T-helper 1 cell treated with Interleukin-12 subunit alpha and Interleukin-12 subunit beta and Interleukin-4 antibody, amounts not matched to agents 30 μg/mL and 1 μg/mL, for 36 hours (primary cell): ENCODE data around the gene AMIGO3.
"Not testable (repeated sequence)": the region's sequence is repeated elsewhere in the genome, so short reads cannot be mapped to it uniquely, and the experiment has no call there.

Experiments
- H3K27ac Mint-ChIP-seq: one replicate; pipeline ENCODE4 v1.8.0; 2021; ENCODE audit warnings: mild to moderate bottlenecking, mixed read lengths
- H3K27me3 Mint-ChIP-seq: one replicate; pipeline ENCODE4 v1.8.0; 2021; ENCODE audit warnings: low read depth, mixed read lengths
- H3K36me3 Mint-ChIP-seq: one replicate; pipeline ENCODE4 v1.8.0; 2021; ENCODE audit warnings: low read depth, mixed read lengths
- H3K4me1 Mint-ChIP-seq: one replicate; pipeline ENCODE4 v1.8.0; 2021; ENCODE audit warnings: low read depth, mixed read lengths
- H3K4me3 Mint-ChIP-seq: one replicate; pipeline ENCODE4 v1.8.0; 2021; ENCODE audit warnings: mild to moderate bottlenecking, moderate library complexity, mixed read lengths
- H3K9me3 Mint-ChIP-seq: one replicate; pipeline ENCODE4 v1.8.0; 2021; ENCODE audit warnings: mixed read lengths

Gene AMIGO3

DNA sequence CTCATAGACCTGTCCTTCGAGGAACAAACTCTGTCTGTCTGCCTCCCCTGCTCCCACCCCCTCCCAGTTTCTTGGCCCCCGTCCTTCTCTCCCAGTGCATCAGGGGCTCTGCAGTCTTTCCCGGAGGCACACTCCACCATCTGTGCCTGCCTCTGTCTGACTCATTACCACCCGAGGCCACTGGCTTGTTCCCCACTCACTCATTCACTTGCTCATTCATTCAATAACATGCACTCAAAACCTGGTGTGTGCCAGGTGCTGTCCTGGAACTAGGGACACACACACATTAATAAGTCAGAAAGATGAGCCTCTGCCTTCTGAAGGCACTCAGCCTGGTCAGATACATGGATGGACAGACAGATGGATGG is 12.4 kb downstream of the AMIGO3 start:
- Mint-ChIP-seq H3K27ac (no peak overlapping the region), H3K27me3 (no peaks in the 10 kb centered on the region), H3K9me3 (no peaks in the 10 kb centered on the region), H3K4me1 (peaks cover 2% of the 10 kb centered on the region), H3K4me3 (no peak overlapping the region), H3K36me3 (peaks cover 3% of the 10 kb centered on the region)

DNA sequence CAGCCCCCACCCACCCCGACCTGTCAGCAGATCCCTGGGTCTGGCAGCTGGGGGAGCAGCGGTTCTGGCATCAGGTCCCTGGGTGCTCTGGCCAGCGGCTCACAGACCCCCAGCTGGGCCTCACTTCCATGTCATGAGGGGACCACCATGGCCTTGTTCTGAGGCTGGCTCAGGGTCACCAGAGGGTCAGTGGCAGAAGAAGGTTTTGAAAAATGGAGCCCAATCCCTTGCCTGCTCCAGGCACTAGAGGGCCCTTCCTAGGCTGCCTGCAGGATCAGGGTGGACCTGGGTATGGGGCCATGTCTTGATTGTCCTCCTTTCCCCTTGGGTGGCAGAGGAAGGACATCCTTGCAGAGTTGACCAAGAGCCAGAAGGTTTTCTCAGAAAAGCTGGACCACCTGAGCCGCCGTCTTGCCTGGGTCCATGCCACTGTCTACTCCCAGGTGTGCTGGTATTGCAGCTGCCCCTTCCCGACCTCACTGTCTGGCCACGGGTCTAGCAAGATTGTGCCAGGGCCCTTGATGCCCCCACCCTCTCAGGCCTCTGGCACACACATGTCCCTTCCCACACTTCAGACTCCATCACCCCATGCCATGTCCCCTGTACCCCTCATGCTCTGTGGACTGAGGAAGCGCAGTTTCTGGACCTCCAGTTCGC is 12.9 kb downstream of the AMIGO3 start:
- H3K4me1 Mint-ChIP-seq = no peaks in the 10 kb centered on the region
- no peak overlapping the region for H3K27ac Mint-ChIP-seq
- H3K27me3 Mint-ChIP-seq = no peaks in the 10 kb centered on the region
- no peaks in the 10 kb centered on the region for H3K9me3 Mint-ChIP-seq
- H3K36me3 Mint-ChIP-seq = peaks cover 3% of the 10 kb centered on the region
- no peak overlapping the region for H3K4me3 Mint-ChIP-seq

DNA sequence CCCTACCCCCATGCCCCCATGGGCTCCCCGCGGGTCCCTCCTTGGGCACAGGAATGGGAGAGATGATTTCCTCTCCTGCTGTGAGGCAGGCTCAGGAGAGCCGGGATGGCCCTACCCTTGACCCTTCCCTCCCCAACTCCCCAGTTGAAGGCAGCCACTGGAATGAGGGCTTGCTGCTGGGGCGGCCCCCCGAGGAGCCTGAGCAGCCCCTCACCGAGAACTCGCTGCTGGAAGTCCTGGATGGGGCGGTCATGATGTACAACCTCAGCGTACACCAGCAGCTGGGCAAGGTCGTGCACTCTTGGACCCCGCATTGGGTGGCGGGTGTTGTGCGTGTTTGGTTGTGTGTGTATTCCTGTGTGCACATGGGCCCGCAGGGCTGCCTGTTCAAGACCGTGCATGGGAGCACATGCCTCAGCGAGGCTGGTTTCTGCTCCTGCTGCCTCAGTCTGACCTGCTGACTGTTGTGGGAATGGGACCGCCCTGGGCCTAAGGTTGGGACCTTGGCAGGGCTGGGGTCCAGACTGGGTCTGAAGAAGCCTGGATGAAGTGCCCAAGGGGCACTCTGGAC is 14.0 kb downstream of the AMIGO3 start:
- Mint-ChIP-seq H3K9me3 (no peaks in the 10 kb centered on the region), H3K4me3 (no peak overlapping the region), H3K27ac (no peak overlapping the region), H3K4me1 (no peaks in the 10 kb centered on the region), H3K27me3 (no peaks in the 10 kb centered on the region), H3K36me3 (peaks cover 3% of the 10 kb centered on the region)

DNA sequence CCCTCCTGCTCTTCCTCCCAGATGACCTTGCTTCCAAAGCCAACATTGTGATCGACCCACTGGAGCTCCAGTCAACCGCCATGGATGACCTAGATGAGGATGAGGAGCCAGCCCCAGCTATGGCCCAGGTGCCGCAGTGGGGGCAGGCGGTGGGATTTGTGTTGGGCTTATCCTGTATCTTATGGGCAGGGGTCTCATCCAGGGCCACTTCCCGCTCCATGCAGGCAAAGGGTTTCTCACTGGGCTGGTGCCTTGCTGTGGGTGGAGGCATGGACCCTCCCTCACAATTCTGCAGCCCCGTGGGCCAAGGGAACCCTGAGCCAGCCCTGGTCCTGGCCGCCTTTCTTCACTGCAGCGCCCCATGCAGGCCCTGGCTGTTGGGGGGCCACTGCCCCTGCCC is 14.9 kb downstream of the AMIGO3 start:
- Mint-ChIP-seq H3K4me3 (no peak overlapping the region), H3K27me3 (no peaks in the 10 kb centered on the region), H3K36me3 (peaks cover 3% of the 10 kb centered on the region)

DNA sequence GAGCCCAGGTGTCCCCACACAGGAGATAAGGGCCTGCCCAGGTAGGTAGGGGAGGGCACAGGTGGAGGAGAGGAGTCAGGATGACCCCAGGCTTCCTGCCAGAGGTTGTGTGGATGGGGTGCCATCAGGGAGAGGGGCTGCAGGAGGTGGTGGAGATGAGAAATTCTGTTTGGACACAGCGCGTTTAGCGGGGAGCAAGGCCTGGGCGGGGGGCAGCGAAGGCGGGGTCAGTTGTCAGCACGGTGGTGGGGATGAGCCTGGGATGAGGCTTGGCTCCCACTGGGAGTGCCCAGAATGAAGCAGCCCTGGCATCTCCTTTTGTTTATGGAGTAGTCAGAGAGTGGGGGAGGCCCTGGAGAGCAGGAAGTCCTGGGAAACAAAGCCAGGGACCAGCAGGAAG is 15.5 kb downstream of the AMIGO3 start:
- Mint-ChIP-seq H3K27me3 (no peaks in the 10 kb centered on the region), H3K4me3 (no peak overlapping the region), H3K9me3 (no peaks in the 10 kb centered on the region), H3K36me3 (peaks cover 3% of the 10 kb centered on the region), H3K27ac (no peak overlapping the region), H3K4me1 (no peaks in the 10 kb centered on the region)

More for the DNA sequence above, 14.9 kb downstream of the AMIGO3 start:
- H3K9me3 Mint-ChIP-seq = no peaks in the 10 kb centered on the region
- H3K27ac Mint-ChIP-seq = no peak overlapping the region
- no peaks in the 10 kb centered on the region for H3K4me1 Mint-ChIP-seq

DNA sequence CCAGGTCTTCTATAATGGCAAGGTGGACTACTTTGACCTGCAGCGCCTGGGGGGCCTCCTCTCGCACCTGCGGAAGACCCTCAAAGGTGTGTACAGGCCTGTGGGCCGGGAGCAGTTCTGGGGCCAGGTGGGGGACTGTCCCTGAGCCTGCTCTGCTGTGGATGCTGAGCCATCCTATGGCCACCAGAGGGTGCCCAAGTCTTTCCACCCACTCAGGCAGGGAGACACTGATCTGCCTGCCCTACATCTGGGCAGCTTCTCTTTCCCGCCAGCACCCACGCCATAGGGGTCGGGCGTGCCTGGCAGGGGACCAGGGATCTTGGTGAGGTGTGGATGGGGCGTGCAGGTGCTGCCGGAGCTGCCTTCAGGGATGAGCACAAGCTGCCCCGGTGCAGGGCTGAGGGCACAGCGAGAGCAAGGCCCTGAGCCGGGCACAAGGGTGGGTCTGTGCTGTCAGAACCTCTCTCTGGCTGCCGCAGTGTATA is 16.0 kb downstream of the AMIGO3 start:
- Mint-ChIP-seq H3K9me3 (no peaks in the 10 kb centered on the region), H3K36me3 (peaks cover 3% of the 10 kb centered on the region), H3K4me3 (no peak overlapping the region), H3K27ac (peak overlapping the region; percentile 50), H3K4me1 (no peaks in the 10 kb centered on the region), H3K27me3 (no peaks in the 10 kb centered on the region)

DNA sequence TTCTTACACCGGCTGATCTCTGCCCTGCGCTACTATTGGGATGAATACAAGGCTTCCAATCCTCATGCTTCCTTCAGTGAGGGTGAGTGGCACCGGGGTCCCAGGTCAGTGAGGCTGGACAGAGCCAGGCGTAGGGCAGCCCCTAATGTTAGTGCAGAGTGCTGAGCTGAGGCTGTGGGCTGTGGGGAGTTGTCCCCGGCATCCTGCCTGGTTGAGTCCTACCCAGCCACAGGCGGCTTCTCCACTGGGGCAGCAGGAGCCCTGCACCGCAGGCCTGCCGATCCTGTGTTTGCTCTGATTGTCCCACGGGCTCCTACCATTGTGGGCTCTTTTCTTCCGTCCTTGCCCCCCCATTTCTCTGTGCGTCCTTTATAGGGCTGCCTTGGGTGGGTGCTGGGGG is 16.8 kb downstream of the AMIGO3 start:
- H3K27ac Mint-ChIP-seq = no peak overlapping the region
- H3K4me3 Mint-ChIP-seq = no peak overlapping the region
- no peaks in the 10 kb centered on the region for H3K9me3 Mint-ChIP-seq
- no peaks in the 10 kb centered on the region for H3K27me3 Mint-ChIP-seq
- H3K36me3 Mint-ChIP-seq = peaks cover 1% of the 10 kb centered on the region
- no peaks in the 10 kb centered on the region for H3K4me1 Mint-ChIP-seq

DNA sequence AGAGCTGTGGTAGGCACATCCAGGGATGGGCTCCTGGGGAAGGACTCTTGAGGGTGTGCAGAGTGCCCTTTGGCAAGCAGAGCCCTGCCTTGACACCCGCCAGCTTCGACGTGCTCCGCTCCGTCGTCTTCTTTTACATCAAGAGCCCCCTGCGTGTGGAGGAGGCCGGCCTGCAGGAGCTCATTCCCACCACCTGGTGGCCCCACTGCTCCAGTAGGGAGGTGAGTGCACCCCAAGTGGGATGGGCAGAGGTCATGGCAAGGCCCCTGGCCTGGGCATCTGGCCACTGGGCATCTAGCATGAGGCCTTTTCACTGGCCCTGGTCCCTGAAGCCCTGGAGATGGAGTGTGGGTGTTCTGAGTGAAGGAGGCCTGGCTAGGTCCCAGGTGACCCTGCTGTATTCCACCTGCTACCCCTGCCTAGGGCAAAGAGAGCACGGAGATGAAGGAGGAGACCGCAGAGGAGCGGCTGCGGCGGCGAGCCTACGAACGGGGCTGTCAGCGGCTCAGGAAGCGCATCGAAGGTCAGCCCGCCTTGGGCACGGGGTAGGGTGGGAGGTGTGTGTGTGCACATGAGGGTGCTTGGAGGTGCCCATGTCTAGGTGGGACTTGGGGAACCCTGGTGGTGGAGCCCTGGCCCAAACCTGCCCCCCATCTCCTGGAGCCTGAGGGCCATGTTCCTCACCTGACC is 18.0 kb downstream of the AMIGO3 start:
- Mint-ChIP-seq H3K27ac (no peak overlapping the region), H3K9me3 (no peaks in the 10 kb centered on the region), H3K27me3 (no peaks in the 10 kb centered on the region), H3K4me3 (no peak overlapping the region), H3K36me3 (no peaks in the 10 kb centered on the region), H3K4me1 (no peaks in the 10 kb centered on the region)

DNA sequence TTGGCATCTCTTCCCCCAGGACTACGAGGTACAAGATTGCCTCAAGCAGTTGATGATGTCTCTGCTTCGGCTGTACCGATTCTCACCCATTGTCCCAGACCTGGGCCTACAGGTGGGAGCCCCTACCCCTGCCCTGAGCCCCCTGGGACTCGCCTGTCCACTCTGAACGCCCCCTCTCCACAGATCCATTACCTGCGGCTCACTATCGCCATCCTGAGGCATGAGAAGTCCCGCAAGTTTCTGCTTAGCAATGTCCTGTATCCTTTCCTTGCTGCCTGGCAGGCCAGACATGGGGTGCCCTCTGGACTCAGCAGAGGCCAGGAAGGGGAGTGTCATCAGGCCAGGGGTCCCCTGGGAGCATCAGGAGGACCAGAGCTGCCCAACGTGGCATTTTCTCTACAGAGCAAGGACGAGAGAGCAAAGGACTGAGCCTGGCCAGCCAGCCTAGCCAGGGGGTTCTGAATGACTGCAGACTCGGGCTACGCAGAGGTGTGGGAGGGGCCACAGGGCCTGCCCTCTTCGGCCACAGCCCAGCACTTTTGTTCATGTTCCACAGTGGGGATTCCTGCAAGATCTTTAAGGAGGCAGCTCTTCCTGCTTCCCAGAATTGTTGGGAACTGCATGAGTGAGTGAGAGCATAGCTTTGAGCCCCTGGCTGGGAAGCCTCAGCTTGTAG is 18.9 kb downstream of the AMIGO3 start:
- H3K27me3 Mint-ChIP-seq = no peaks in the 10 kb centered on the region
- H3K27ac Mint-ChIP-seq = no peak overlapping the region
- no peaks in the 10 kb centered on the region for H3K4me1 Mint-ChIP-seq
- H3K4me3 Mint-ChIP-seq = no peak overlapping the region
- H3K36me3 Mint-ChIP-seq = no peaks in the 10 kb centered on the region
- H3K9me3 Mint-ChIP-seq = no peaks in the 10 kb centered on the region

DNA sequence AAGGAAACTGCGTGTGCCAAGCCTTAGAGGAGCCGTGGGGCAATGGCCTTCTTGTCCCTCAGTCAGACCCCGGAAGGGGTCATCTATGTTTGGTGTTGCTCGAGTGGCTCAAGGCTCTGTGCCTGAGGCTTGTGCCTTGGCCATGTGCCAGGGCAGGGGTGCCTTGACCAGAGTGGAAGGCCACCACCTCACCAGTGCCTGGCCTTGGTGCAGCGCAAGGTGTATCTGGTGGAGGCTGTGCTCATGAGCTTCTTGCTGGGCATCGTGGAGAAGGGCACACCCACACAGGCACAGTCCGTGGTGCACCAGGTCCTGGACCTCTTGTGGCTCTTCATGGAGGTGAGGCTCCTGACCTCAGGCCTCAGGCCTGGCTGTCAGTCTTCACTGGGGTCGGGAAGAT is 19.5 kb downstream of the AMIGO3 start:
- Mint-ChIP-seq H3K36me3 (no peaks in the 10 kb centered on the region), H3K9me3 (no peaks in the 10 kb centered on the region), H3K27ac (no peak overlapping the region), H3K4me3 (no peak overlapping the region), H3K27me3 (no peaks in the 10 kb centered on the region), H3K4me1 (no peaks in the 10 kb centered on the region)

DNA sequence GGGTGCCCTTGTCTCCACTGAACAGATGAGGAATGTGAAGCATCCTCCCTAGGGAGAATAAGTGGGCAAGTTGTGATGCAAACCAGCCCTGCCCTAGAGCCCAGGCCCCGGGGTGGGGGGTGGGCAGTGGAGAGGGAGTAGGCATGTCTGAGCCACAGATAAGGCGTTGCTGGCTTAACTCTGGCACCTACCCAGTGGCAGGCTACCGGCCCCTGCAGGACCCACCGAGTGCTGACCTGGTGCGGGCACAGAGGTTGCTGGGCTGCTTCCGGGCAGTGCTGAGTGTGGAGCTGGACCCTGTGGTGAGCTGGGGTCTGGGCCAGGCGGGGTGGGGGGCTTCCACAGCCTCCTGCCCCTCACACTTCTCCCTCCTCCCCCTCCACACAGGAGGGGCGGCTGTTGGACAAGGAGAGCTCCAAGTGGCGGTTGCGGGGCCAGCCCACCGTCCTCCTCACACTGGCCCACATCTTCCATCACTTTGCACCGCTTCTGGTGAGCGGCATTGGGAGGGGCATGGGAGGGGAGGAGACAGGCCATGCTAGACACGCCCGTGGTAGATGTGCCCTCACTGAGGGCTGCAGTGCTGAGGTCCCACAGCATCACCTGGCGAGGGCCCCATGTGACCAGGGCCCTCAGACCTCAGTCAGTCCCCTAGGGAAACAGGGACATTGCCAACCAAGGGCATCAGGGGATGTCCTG is 20.1 kb downstream of the AMIGO3 start:
- Mint-ChIP-seq H3K4me1 (no peaks in the 10 kb centered on the region), H3K36me3 (no peaks in the 10 kb centered on the region), H3K4me3 (no peak overlapping the region), H3K9me3 (no peaks in the 10 kb centered on the region), H3K27me3 (no peaks in the 10 kb centered on the region), H3K27ac (no peak overlapping the region)

DNA sequence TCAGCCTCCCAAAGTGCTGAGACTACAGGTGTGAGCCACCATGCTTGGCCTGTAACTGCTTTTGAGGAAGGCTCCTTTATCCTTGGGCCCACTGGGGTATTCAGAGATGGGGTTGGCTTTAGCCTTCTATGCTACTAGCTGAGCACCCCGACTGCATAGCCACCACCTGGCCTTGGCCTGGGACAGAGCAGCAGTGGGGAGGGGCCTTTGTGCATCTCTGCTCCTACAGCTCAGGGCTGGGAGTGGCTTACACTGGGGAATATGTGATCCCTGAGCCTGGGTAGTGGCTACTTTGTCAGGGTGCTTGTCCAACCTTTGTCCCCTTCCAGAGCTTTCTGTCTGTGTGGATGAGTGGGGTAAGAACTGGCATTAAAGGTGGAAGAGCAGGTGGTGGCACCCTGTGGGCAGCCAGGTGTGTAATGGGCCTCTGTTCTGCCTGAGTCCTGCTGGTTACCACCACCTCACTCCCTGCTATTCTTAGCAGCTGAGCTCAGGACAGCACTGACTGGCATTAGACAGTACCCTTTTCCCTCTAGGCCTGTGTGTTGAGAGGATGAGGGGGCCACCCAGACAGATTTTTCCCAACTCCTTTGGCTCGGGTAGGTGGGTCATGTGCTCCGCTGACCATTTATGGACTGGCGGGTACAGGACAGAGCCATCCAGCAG is 24.0 kb downstream of the AMIGO3 start:
- not testable (repeated sequence) for H3K27me3 Mint-ChIP-seq, H3K4me1 Mint-ChIP-seq, H3K36me3 Mint-ChIP-seq, H3K4me3 Mint-ChIP-seq, H3K27ac Mint-ChIP-seq, H3K9me3 Mint-ChIP-seq

DNA sequence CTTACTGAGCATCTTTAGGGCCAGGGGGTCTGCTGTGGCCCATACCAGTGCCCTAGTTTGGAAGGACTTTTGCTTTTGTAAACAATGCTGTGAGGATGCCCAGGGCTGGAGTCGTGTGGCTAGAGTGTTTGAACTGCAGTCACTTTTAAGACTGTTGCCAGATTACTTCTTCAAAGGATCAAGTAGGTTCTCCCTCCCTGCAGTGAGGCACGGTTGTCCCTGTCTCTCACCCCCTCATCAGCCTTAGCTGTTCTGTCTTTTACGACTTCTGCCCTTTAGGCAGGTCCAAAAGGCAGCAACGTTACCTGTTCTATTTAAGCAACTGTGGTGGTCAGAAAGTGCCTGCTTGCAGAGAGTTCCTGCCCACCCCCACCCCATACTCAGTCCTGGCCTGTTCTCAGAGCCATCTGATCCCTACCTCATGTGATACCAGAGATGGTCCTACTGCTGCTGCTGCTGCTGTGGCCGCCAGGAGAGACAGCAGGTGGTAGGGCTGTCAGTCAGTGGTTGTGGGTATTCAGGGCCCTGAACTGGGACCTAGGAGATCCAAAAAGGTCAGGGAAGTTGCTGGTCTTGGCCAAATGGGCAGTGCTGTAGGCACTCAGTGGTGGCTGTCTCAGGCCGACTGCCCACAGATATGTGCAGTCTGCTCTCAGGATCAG is 24.9 kb downstream of the AMIGO3 start:
- H3K36me3 Mint-ChIP-seq, H3K27me3 Mint-ChIP-seq, H3K27ac Mint-ChIP-seq, H3K4me3 Mint-ChIP-seq, H3K9me3 Mint-ChIP-seq: not testable (repeated sequence)
- peaks cover 16% of the 10 kb centered on the region for H3K4me1 Mint-ChIP-seq

DNA sequence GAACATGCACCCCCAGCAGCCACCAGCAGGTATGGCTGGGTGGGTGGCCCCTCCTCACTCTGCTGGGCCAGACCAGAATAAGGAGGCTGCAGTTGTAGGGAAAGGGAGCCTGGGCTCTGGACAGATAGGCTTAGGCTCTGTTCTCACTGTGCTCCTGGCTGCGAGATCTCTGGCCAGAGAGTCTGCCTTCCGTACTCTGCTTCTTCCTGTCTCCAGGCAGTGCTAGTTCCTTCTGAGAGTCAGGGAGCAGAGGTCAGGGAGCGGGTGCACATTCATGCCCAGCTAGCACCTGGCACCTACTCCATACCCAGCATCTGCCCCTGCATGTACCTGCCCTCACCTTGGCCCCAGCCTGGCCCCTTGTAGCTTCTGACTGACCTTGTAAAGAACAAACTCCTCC is 28.0 kb downstream of the AMIGO3 start:
- peaks cover 20% of the 10 kb centered on the region for H3K4me1 Mint-ChIP-seq
- not testable (repeated sequence) for H3K27ac Mint-ChIP-seq, H3K4me3 Mint-ChIP-seq, H3K9me3 Mint-ChIP-seq, H3K27me3 Mint-ChIP-seq, H3K36me3 Mint-ChIP-seq
